Caco-2 (cell line): ENCODE results near the gene MSH3. TPM values are rescaled to one million over a fixed set of nuclear protein-coding genes. Genes with fewer than 3 reads are reported as not detected.

ENCODE experiments used
- BruUV-seq: library from RNA; stranded (reverse); fragments of 400-500 nt; replicated peaks from 2 replicates; lab custom pipeline; 2021; lab: Mats Ljungman, UMichigan
- CTCF ChIA-PET: fragments of 300-600 bp; sonication (Branson Sonifier 250); formaldehyde crosslinking; loops from one replicate; lab custom pipeline; 2022; ENCODE audit warnings: antibody characterized with exemption; lab: Charles Lee
- POLR2A ChIA-PET: fragments of 300-600 bp; sonication (Branson Sonifier 250); formaldehyde crosslinking; loops from one replicate; lab custom pipeline; 2022; ENCODE audit warnings: antibody characterized with exemption; lab: Charles Lee
- DNase-seq, 2 experiments: peaks; one replicate each; pipeline versions ENCODE4 v3.0.0 to v3.0.0-alpha.2; 2020 to 2022
- H3K27me3 ChIP-seq: replicated peaks from 2 replicates; pipeline ENCODE4 v1.6.0; 2011; ENCODE audit warnings: low read length; ENCODE audit not compliant: control insufficient read depth, insufficient read depth
- H3K36me3 ChIP-seq: 2 replicates; pipeline ENCODE4 v1.5.1; 2011; ENCODE audit warnings: low read length; ENCODE audit not compliant: control insufficient read depth, insufficient read depth
- H3K4me1 ChIP-seq: fragments of 250-450 bp; sonication (Bioruptor Pico); 2 replicates; pipeline ENCODE4 v1.5.1; 2020; ENCODE audit warnings: mild to moderate bottlenecking
- H3K4me3 ChIP-seq: 2 replicates; pipeline ENCODE4 v1.5.1; 2011; ENCODE audit warnings: low read depth, mild to moderate bottlenecking, control low read depth, low read length
- H3K9me3 ChIP-seq: fragments of 250-450 bp; sonication (Bioruptor Pico); 2 replicates; pipeline ENCODE4 v1.5.1; 2020; ENCODE audit warnings: mild to moderate bottlenecking, moderate library complexity
- H3K27ac Mint-ChIP-seq: one replicate; pipeline ENCODE4 v1.8.0; 2022; ENCODE audit warnings: mixed read lengths; ENCODE audit not compliant: unreplicated experiment
- H3K27me3 Mint-ChIP-seq: one replicate; pipeline ENCODE4 v1.8.0; 2022; ENCODE audit warnings: mixed read lengths; ENCODE audit not compliant: insufficient read depth, unreplicated experiment
- H3K36me3 Mint-ChIP-seq: one replicate; pipeline ENCODE4 v1.8.0; 2022; ENCODE audit warnings: mild to moderate bottlenecking, mixed read lengths; ENCODE audit not compliant: insufficient read depth, unreplicated experiment
- H3K4me1 Mint-ChIP-seq: one replicate; pipeline ENCODE4 v1.8.0; 2022; ENCODE audit warnings: low read depth, mixed read lengths; ENCODE audit not compliant: unreplicated experiment
- H3K4me3 Mint-ChIP-seq: one replicate; pipeline ENCODE4 v1.8.0; 2022; ENCODE audit warnings: mild to moderate bottlenecking, moderate library complexity, mixed read lengths; ENCODE audit not compliant: unreplicated experiment
- H3K9me3 Mint-ChIP-seq: one replicate; pipeline ENCODE4 v1.8.0; 2022; ENCODE audit warnings: mixed read lengths; ENCODE audit not compliant: unreplicated experiment
- intact Hi-C: fragments of 100-400 bp; cut with micrococcal nuclease; formaldehyde crosslinking; loops from one replicate; pipeline ENCODE4 v1.10.0; 2022; ENCODE audit not compliant: unreplicated experiment
- total RNA-seq: library from RNA; stranded (reverse); gene quantifications from 2 replicates; pipeline ENCODE4 v1.2.3, GENCODE V29; 2022
- TF ChIP-seq, protein P1 (sequence below), 2 experiments: fragments of 200-600 bp in 1 of 2; IDR thresholded peaks; 1 replicate in 1 of 2; 2 replicates in 1 of 2; pipeline versions ENCODE4 v1.5.1 to v1.8.0; 2011 to 2022; ENCODE audit warnings: antibody characterized with exemption in 1 of 2, control low read depth in 1 of 2, inconsistent platforms in 1 of 2, low read depth in 1 of 2, low read length in 1 of 2, mild to moderate bottlenecking in 1 of 2, moderate library complexity in 1 of 2; ENCODE audit not compliant: insufficient read depth in 1 of 2, severe bottlenecking in 1 of 2, unreplicated experiment in 1 of 2

The MSH3 gene
- total RNA-seq, 1 experiment from 2014 or later, result 17.1 TPM

DNA sequence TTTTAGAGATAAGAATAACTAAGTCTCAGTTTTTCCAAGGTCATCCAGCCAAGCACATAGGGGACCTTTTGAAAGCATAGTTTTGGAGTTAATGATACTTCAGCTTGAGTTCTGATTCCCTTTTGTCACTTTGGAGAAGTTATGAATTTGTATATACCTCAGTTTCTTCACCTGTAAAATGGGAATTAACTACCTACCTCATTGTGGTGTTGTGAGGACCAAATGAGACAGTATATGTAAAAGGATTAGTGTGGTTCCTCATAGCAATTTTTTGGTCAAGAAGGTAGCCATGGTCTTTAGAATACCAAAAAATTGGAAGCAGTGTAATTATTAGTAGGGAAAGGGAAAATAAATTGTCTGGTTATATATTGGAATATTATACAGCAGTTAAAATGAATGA, 98.0 kb downstream of the MSH3 start:
- ChIA-PET CTCF (no interaction called here), POLR2A (no interaction called here)
- Histone ChIP-seq H3K4me1 (peaks cover 10% of the 10 kb centered on the region), H3K36me3 (no peaks in the 10 kb centered on the region), H3K9me3 (no peaks in the 10 kb centered on the region), H3K4me3 (no peak overlapping the region), H3K27me3 (no peaks in the 10 kb centered on the region)
- TF ChIP-seq, protein P1, sequence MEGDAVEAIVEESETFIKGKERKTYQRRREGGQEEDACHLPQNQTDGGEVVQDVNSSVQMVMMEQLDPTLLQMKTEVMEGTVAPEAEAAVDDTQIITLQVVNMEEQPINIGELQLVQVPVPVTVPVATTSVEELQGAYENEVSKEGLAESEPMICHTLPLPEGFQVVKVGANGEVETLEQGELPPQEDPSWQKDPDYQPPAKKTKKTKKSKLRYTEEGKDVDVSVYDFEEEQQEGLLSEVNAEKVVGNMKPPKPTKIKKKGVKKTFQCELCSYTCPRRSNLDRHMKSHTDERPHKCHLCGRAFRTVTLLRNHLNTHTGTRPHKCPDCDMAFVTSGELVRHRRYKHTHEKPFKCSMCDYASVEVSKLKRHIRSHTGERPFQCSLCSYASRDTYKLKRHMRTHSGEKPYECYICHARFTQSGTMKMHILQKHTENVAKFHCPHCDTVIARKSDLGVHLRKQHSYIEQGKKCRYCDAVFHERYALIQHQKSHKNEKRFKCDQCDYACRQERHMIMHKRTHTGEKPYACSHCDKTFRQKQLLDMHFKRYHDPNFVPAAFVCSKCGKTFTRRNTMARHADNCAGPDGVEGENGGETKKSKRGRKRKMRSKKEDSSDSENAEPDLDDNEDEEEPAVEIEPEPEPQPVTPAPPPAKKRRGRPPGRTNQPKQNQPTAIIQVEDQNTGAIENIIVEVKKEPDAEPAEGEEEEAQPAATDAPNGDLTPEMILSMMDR (IDR thresholded peaks at IDR 0.05; ENCODE audit: insufficient read depth in 1 of 2, low read depth in 1 of 2, low read length in 1 of 2, severe bottlenecking in 1 of 2, unreplicated experiment in 1 of 2), result no peak
- intact Hi-C loops, result no loop called here
- no peak for DNase-seq
- Mint-ChIP-seq H3K4me1 (peaks cover 8% of the 10 kb centered on the region), H3K27ac (no peak overlapping the region), H3K9me3 (peaks cover 9% of the 10 kb centered on the region), H3K27me3 (no peaks in the 10 kb centered on the region), H3K36me3 (peaks cover 6% of the 10 kb centered on the region), H3K4me3 (no peak overlapping the region)
- no TSS peak for BruUV-seq

DNA sequence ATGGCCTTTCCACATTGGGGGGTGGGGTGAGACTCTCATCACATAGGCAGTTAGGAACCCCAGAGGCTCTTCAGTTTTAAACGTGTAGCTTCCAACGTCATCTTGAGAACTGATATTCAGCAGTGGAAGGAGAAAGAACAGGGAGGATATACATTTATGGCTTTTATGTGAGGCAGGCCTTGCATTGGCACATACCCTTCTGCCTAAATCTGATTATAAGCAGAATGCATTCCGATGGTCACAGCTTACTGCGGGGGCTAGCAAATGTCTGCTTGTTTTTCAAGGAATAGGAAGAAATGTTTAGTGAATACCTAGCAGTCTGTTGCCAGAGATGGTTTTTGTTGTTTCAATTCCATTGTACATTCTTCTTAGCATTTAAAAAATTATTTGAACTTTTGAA, 99.3 kb downstream of the MSH3 start:
- intact Hi-C loops, result no loop called here
- Histone ChIP-seq H3K36me3 (no peaks in the 10 kb centered on the region), H3K4me1 (no peaks in the 10 kb centered on the region), H3K27me3 (no peaks in the 10 kb centered on the region), H3K4me3 (no peak overlapping the region), H3K9me3 (no peaks in the 10 kb centered on the region)
- Mint-ChIP-seq H3K27ac (no peak overlapping the region), H3K36me3 (peaks cover 6% of the 10 kb centered on the region), H3K4me3 (no peak overlapping the region), H3K27me3 (no peaks in the 10 kb centered on the region), H3K4me1 (no peaks in the 10 kb centered on the region), H3K9me3 (peaks cover 9% of the 10 kb centered on the region)
- TF ChIP-seq, protein P1 (IDR thresholded peaks at IDR 0.05; ENCODE audit: insufficient read depth in 1 of 2, low read depth in 1 of 2, low read length in 1 of 2, severe bottlenecking in 1 of 2, unreplicated experiment in 1 of 2), result no peak
- POLR2A ChIA-PET, result no interaction called here
- BruUV-seq, result no TSS peak
- CTCF ChIA-PET, result no interaction called here
- DNase-seq, result no peak

DNA sequence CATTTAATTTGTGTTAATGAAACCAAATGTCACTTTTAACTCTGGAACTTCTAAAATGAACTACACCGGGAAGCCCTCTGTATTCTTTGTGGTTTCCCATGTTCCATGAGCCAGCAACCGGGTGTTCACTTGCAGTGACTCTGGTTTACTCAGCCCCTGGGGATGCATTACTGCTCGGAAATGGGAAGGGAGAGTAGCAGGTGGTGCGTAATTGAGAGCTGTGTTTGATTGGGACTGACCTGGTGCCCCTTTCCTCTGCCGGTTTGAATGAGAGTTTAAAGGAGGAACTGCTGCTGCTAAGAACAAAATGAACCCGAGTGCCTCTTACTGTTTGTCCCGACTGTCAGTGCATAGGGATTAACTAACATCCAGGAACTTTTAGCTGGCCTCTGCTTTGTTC, 100.4 kb downstream of the MSH3 start:
- Mint-ChIP-seq H3K9me3 (peaks cover 9% of the 10 kb centered on the region), H3K27me3 (no peaks in the 10 kb centered on the region), H3K36me3 (peaks cover 6% of the 10 kb centered on the region), H3K4me3 (no peak overlapping the region), H3K27ac (no peak overlapping the region), H3K4me1 (no peaks in the 10 kb centered on the region)
- Histone ChIP-seq H3K27me3 (no peaks in the 10 kb centered on the region), H3K9me3 (no peaks in the 10 kb centered on the region), H3K4me3 (no peak overlapping the region), H3K4me1 (no peaks in the 10 kb centered on the region), H3K36me3 (no peaks in the 10 kb centered on the region)
- ChIA-PET POLR2A (no interaction called here), CTCF (no interaction called here)
- intact Hi-C loops, result no loop called here
- TF ChIP-seq, protein P1 (IDR thresholded peaks at IDR 0.05; ENCODE audit: insufficient read depth in 1 of 2, low read depth in 1 of 2, low read length in 1 of 2, severe bottlenecking in 1 of 2, unreplicated experiment in 1 of 2), result no peak
- no TSS peak for BruUV-seq
- DNase-seq, result no peak
